Measurements from ENCODE around the gene HIGD1A. TPM values are rescaled to one million over a fixed set of nuclear protein-coding genes. Genes with fewer than 3 reads are reported as not detected.

HIGD1A gene
- polyA plus RNA-seq, 1 donor (not counting 4 experiments of a cell fraction or from before 2014, with no cell fraction given): 443 TPM

- Histone ChIP-seq H3K4me2 (ENCODE audit: control insufficient read depth, extremely low read depth, insufficient read depth, low read depth, low read length) (no peak overlapping the region), H3K9ac (ENCODE audit: control insufficient read depth, extremely low read depth, insufficient read depth, low read length) (no peak overlapping the region), H3K4me1 (ENCODE audit: control insufficient read depth, extremely low read depth, insufficient read depth, low read length) (no peaks in the 10 kb centered on the region), H3K79me2 (ENCODE audit: control insufficient read depth, insufficient read depth, low read length) (no peaks in the 10 kb centered on the region), H3K27ac (ENCODE audit: control insufficient read depth, insufficient read depth, low read length) (no peak overlapping the region), H3K9me3 (ENCODE audit: control insufficient read depth, low read depth, low read length) (no peaks in the 10 kb centered on the region), H3K27me3 (ENCODE audit: control insufficient read depth, extremely low read depth, insufficient read depth, low read length) (peaks cover 7% of the 10 kb centered on the region), H3K36me3 (ENCODE audit: control insufficient read depth in 2 of 2, extremely low read depth in 1 of 2, insufficient read depth in 2 of 2, low read length in 2 of 2) (no peaks in the 10 kb centered on the region), H4K20me1 (ENCODE audit: control insufficient read depth, extremely low read depth, insufficient read depth, low read length) (no peaks in the 10 kb centered on the region), H2AFZ (ENCODE audit: control insufficient read depth, low read length) (no peak overlapping the region), H3K9me1 (ENCODE audit: control insufficient read depth, extremely low read depth, insufficient read depth, low read length) (no peaks in the 10 kb centered on the region), H3K4me3 (ENCODE audit: control insufficient read depth in 2 of 3, extremely low read depth in 1 of 3, insufficient read depth in 2 of 3, low read depth in 1 of 3, low read length in 3 of 3) (no peak overlapping the region)
- DNase-seq (ENCODE audit: low read depth, low spot score): no peak
- dilution Hi-C loops (cut with MboI; ENCODE audit: extremely low pct_ligation_motif_present, low sequenced_read_pairs): no loop called here
- FAIRE-seq: no peak
- TF ChIP-seq, protein P1, sequence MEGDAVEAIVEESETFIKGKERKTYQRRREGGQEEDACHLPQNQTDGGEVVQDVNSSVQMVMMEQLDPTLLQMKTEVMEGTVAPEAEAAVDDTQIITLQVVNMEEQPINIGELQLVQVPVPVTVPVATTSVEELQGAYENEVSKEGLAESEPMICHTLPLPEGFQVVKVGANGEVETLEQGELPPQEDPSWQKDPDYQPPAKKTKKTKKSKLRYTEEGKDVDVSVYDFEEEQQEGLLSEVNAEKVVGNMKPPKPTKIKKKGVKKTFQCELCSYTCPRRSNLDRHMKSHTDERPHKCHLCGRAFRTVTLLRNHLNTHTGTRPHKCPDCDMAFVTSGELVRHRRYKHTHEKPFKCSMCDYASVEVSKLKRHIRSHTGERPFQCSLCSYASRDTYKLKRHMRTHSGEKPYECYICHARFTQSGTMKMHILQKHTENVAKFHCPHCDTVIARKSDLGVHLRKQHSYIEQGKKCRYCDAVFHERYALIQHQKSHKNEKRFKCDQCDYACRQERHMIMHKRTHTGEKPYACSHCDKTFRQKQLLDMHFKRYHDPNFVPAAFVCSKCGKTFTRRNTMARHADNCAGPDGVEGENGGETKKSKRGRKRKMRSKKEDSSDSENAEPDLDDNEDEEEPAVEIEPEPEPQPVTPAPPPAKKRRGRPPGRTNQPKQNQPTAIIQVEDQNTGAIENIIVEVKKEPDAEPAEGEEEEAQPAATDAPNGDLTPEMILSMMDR (optimal IDR thresholded peaks at IDR 0.05 in 1 of 3, IDR thresholded peaks at IDR 0.05 in 1 of 3, conservative IDR thresholded peaks at IDR 0.05 in 1 of 3; ENCODE audit: extremely low read depth in 1 of 3, insufficient read depth in 2 of 3, low read length in 3 of 3): no peak
- no peak for TF ChIP-seq EZH2 (IDR thresholded peaks at IDR 0.05; ENCODE audit: low read length)
These were observed 42.6 kb upstream of the HIGD1A start for GRCh38 chr3:42846685-42847522.

DNA sequence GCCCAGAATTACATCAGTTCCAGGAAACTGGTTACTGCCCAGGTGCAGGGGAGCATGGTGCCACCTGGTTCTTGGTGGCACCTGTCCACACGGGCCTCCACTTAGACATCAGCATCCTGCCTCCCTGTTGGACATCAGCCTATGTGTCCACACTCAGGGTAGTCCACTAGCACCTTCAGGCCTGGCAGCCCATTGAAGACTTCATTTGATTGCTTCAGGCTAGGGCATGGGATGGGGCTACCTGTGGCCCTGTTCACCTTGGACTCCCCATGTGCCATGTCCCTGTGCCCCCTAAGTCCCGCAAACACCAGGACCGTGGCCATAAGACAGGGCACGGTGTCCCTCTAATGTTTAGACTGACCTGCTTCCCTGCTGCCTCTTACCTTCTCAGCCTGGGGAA, 40.5 kb upstream of the HIGD1A start:
- FAIRE-seq: no peak
- Histone ChIP-seq H4K20me1 (ENCODE audit: control insufficient read depth, extremely low read depth, insufficient read depth, low read length) (no peaks in the 10 kb centered on the region), H3K36me3 (ENCODE audit: control insufficient read depth in 2 of 2, extremely low read depth in 1 of 2, insufficient read depth in 2 of 2, low read length in 2 of 2) (no peaks in the 10 kb centered on the region), H3K4me3 (ENCODE audit: control insufficient read depth in 2 of 3, extremely low read depth in 1 of 3, insufficient read depth in 2 of 3, low read depth in 1 of 3, low read length in 3 of 3) (no peak overlapping the region), H3K9me3 (ENCODE audit: control insufficient read depth, low read depth, low read length) (no peaks in the 10 kb centered on the region), H3K27ac (ENCODE audit: control insufficient read depth, insufficient read depth, low read length) (no peak overlapping the region), H3K9me1 (ENCODE audit: control insufficient read depth, extremely low read depth, insufficient read depth, low read length) (no peaks in the 10 kb centered on the region), H2AFZ (ENCODE audit: control insufficient read depth, low read length) (no peak overlapping the region), H3K4me2 (ENCODE audit: control insufficient read depth, extremely low read depth, insufficient read depth, low read depth, low read length) (no peak overlapping the region), H3K27me3 (ENCODE audit: control insufficient read depth, extremely low read depth, insufficient read depth, low read length) (peaks cover 7% of the 10 kb centered on the region), H3K4me1 (ENCODE audit: control insufficient read depth, extremely low read depth, insufficient read depth, low read length) (no peaks in the 10 kb centered on the region), H3K79me2 (ENCODE audit: control insufficient read depth, insufficient read depth, low read length) (no peaks in the 10 kb centered on the region), H3K9ac (ENCODE audit: control insufficient read depth, extremely low read depth, insufficient read depth, low read length) (no peak overlapping the region)
- TF ChIP-seq, protein P1 (optimal IDR thresholded peaks at IDR 0.05 in 1 of 3, IDR thresholded peaks at IDR 0.05 in 1 of 3, conservative IDR thresholded peaks at IDR 0.05 in 1 of 3; ENCODE audit: extremely low read depth in 1 of 3, insufficient read depth in 2 of 3, low read length in 3 of 3): no peak
- no peak for TF ChIP-seq EZH2 (IDR thresholded peaks at IDR 0.05; ENCODE audit: low read length)
- dilution Hi-C loops (cut with MboI; ENCODE audit: extremely low pct_ligation_motif_present, low sequenced_read_pairs): no loop called here
- DNase-seq (ENCODE audit: low read depth, low spot score): no peak
